ENCODE measurements around the gene ZMYND10. TPM values are rescaled to one million over a fixed set of nuclear protein-coding genes. Genes with fewer than 3 reads are reported as not detected.

Gene ZMYND10
- total and polyA plus RNA-seq, 2 donors (not counting 3 experiments of a cell fraction or from before 2014, with no cell fraction given), result 0.25 to 0.38 TPM

DNA sequence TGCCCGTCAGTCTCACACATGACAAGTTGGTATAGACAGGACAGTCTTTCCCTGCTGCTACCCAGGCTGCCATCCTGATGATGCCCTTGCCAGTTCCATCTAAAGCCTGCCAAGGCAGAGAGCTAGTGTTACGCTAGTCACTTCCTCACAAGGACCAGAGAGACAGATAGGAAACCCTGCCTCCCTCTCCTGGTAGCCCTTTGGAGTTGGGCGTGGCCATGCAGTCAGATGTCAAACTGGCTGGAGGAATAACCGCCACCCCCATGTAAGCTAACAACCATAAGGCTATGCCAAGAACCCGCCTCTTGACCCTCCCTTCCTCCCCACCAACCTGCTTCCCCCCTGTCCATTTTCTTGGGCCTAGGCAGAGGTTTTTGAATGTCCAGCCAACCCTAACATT, 11.0 kb upstream of the ZMYND10 start:
- Histone ChIP-seq H3K4me1 (ENCODE audit: control insufficient read depth, extremely low read depth, insufficient read depth, low read length) (peaks cover 33% of the 10 kb centered on the region), H3K36me3 (ENCODE audit: control insufficient read depth in 2 of 2, extremely low read depth in 1 of 2, insufficient read depth in 2 of 2, low read length in 2 of 2) (peaks cover 8 to 28% of the 10 kb centered on the region in 2 experiments), H3K9ac (replicated peaks; ENCODE audit: extremely low read depth, insufficient read depth, low read length) (no peak overlapping the region), H3K4me2 (ENCODE audit: insufficient read depth, low read length) (peak overlapping the region; percentile 90), H3K9me3 (replicated peaks; ENCODE audit: control insufficient read depth, insufficient read depth, low read length) (no peaks in the 10 kb centered on the region), H3K4me3 (replicated peaks in 1 of 3; ENCODE audit: insufficient read depth in 1 of 3, low read depth in 1 of 3, low read length in 3 of 3) (peak overlapping the region in 2 of 3 experiments; percentile 6 to 63), H2AFZ (ENCODE audit: low read depth, low read length) (no peak overlapping the region), H3K27ac (ENCODE audit: insufficient read depth, low read depth, low read length) (no peak overlapping the region), H3K9me1 (replicated peaks; ENCODE audit: control insufficient read depth, extremely low read depth, insufficient read depth, low read length) (no peaks in the 10 kb centered on the region), H3K79me2 (ENCODE audit: control insufficient read depth, insufficient read depth, low read length) (peaks cover 43% of the 10 kb centered on the region), H4K20me1 (replicated peaks; ENCODE audit: control insufficient read depth, extremely low read depth, insufficient read depth, low read length) (peaks cover 6% of the 10 kb centered on the region), H3K27me3 (ENCODE audit: control insufficient read depth in 2 of 2, insufficient read depth in 2 of 2, low read length in 2 of 2) (no peaks in the 10 kb centered on the region)
- dilution Hi-C loops (cut with MboI; ENCODE audit: extremely low pct_ligation_motif_present, low sequenced_read_pairs) (no loop called here), intact Hi-C loops (cut with micrococcal nuclease) (loop anchor here (5.0 kb wide), 1 partner anchor 1036 kb away; the partner anchor contains the start of gene RBM15B)
- FAIRE-seq (no peak), DNase-seq (ENCODE audit: low read depth, low spot score) (no peak)
- BruUV-seq (replicated peaks), result no TSS peak
- POLR2A ChIA-PET, result no interaction called here
- CTCF ChIA-PET, result interaction anchor here (1.0 to 2.1 kb wide), 6 partner anchors 9 to 259 kb away, joined by 3 to 14 read pairs (median 4); partner anchors contain the start of gene ZMYND10
- peak; percentile 48 for TF ChIP-seq POLR2A (IDR thresholded peaks at IDR 0.05; ENCODE audit: low read depth, low read length)
- TF ChIP-seq MYC (IDR thresholded peaks at IDR 0.05; ENCODE audit: low read depth, low read length), result no peak

DNA sequence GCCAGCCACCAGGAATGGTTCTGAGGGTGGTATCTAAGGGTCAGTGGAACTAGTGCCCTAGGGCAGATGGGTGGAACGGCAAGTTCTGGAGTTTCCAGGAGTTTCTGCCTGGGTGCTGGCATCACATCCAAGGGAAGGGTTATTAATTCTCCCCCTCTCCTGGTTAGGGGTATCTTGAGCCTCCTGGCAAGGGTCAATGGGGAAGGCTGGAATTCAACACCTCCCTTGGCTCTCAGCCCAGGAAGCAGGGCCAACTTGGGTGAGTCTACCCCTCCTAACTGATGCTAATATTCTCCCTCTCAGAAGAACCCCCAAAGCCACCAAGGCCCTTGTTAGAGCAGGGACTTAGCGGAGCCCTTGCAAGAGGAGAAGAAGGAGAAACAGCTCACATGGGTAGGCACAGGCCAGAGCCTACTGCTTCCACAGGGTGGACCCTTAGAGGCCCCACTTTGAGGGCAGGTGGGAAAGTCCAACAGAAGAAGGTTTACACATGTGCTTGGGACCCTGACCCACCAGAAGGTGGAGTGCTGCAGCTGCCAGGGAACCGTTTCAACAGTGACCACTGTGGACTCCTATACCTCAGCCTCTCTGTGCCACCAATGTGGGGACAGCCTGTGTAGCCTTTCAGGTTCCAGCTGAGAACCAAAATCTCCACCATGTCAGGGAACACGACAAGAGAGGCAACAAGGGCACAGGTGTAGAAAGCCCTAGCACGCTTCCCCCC, 10.5 kb upstream of the ZMYND10 start:
- dilution Hi-C loops (cut with MboI; ENCODE audit: extremely low pct_ligation_motif_present, low sequenced_read_pairs), result no loop called here

More for the DNA sequence above, 10.5 kb upstream of the ZMYND10 start:
- peaks cover 6% of the 10 kb centered on the region for H4K20me1 ChIP-seq (replicated peaks; ENCODE audit: control insufficient read depth, extremely low read depth, insufficient read depth, low read length)
- H3K27ac ChIP-seq (ENCODE audit: insufficient read depth, low read depth, low read length), result no peak overlapping the region
- DNase-seq (ENCODE audit: low read depth, low spot score) (no peak), FAIRE-seq (no peak)
- TF ChIP-seq MAX (IDR thresholded peaks at IDR 0.05; ENCODE audit: insufficient read depth, insufficient read length) (no peak), POLR2AphosphoS5 (IDR thresholded peaks at IDR 0.05; ENCODE audit: insufficient read depth, low read depth, low read length) (no peak), JUN (IDR thresholded peaks at IDR 0.05; ENCODE audit: borderline replicate concordance, insufficient read depth, insufficient read length, low read depth) (no peak), GATA2 (IDR thresholded peaks at IDR 0.05; ENCODE audit: insufficient read depth, insufficient read length, low read depth, low read length) (no peak), MYC (IDR thresholded peaks at IDR 0.05; ENCODE audit: low read depth, low read length) (no peak), POLR2A (IDR thresholded peaks at IDR 0.05; ENCODE audit: low read depth, low read length) (no peak), EZH2 (IDR thresholded peaks at IDR 0.05; ENCODE audit: borderline replicate concordance, low read depth, low read length, severe bottlenecking) (no peak), CTCF (IDR thresholded peaks at IDR 0.05; ENCODE audit: extremely low read depth in 1 of 2, insufficient read depth in 1 of 2, low read depth in 1 of 2, low read length in 2 of 2) (no peak), FOS (IDR thresholded peaks at IDR 0.05; ENCODE audit: borderline replicate concordance, insufficient read depth, low read length) (no peak)
- POLR2A ChIA-PET, result no interaction called here
- H3K4me3 ChIP-seq (replicated peaks in 1 of 3; ENCODE audit: insufficient read depth in 1 of 3, low read depth in 1 of 3, low read length in 3 of 3), result peak overlapping the region in 2 of 3 experiments; percentile 6 to 63
- CTCF ChIA-PET, result interaction anchor here (1.3 to 2.1 kb wide), 3 partner anchors 15 to 260 kb away, joined by 4 to 14 read pairs (median 4); no protein-coding TSS in a partner anchor
- no peaks in the 10 kb centered on the region for H3K9me3 ChIP-seq (replicated peaks; ENCODE audit: control insufficient read depth, insufficient read depth, low read length)
- H3K79me2 ChIP-seq (ENCODE audit: control insufficient read depth, insufficient read depth, low read length), result peaks cover 43% of the 10 kb centered on the region
- H3K36me3 ChIP-seq (ENCODE audit: control insufficient read depth in 2 of 2, extremely low read depth in 1 of 2, insufficient read depth in 2 of 2, low read length in 2 of 2), result peaks cover 8 to 28% of the 10 kb centered on the region in 2 experiments
- no TSS peak for BruUV-seq (replicated peaks)
- intact Hi-C loops (cut with micrococcal nuclease), result loop anchor here (5.0 kb wide), 1 partner anchor 1036 kb away; the partner anchor contains the start of gene RBM15B
- no peaks in the 10 kb centered on the region for H3K27me3 ChIP-seq (ENCODE audit: control insufficient read depth in 2 of 2, insufficient read depth in 2 of 2, low read length in 2 of 2)
- no peak overlapping the region for H3K9ac ChIP-seq (replicated peaks; ENCODE audit: extremely low read depth, insufficient read depth, low read length)
- no peak overlapping the region for H2AFZ ChIP-seq (ENCODE audit: low read depth, low read length)
- H3K4me1 ChIP-seq (ENCODE audit: control insufficient read depth, extremely low read depth, insufficient read depth, low read length), result peaks cover 38% of the 10 kb centered on the region
- H3K9me1 ChIP-seq (replicated peaks; ENCODE audit: control insufficient read depth, extremely low read depth, insufficient read depth, low read length), result no peaks in the 10 kb centered on the region
- peak overlapping the region; percentile 90 for H3K4me2 ChIP-seq (ENCODE audit: insufficient read depth, low read length)

Data from endothelial cell of umbilical vein (primary cell).